GM12878 (cell line): ENCODE data around the gene FBXW8. TPM values are rescaled to one million over a fixed set of nuclear protein-coding genes. Genes with fewer than 3 reads are reported as not detected.

Experiments
- ATAC-seq: fragments of 200-7000 bp; cut with Tn5 transposase; 3 replicates; pipeline ENCODE4 v1.9.1; 2020; ENCODE audit warnings: mild to moderate bottlenecking, moderate library complexity
- BruUV-seq: library from RNA; stranded (reverse); fragments of 400-500 nt; replicated peaks from 2 replicates; lab custom pipeline; 2021; lab: Mats Ljungman, UMichigan
- CTCF ChIA-PET: fragments of 300-600 bp; sonication (Branson Sonifier 250); formaldehyde crosslinking; extraction: SDS; loops from one replicate; lab custom pipeline; 2021; ENCODE audit warnings: inconsistent platforms; lab: Yijun Ruan, JAX
- POLR2A ChIA-PET: fragments of 350-600 bp; formaldehyde crosslinking; extraction: SDS; loops from one replicate; lab custom pipeline; 2021; ENCODE audit warnings: inconsistent platforms; lab: Charles Lee
- RAD21 ChIA-PET: fragments of 300-600 bp; sonication (Branson Sonifier 250); formaldehyde crosslinking; loops from one replicate; lab custom pipeline; 2023; ENCODE audit warnings: antibody characterized with exemption; ENCODE audit not compliant: unreplicated experiment; lab: Charles Lee
- SMC1A ChIA-PET: fragments of 300-600 bp; sonication (Branson Sonifier 250); formaldehyde crosslinking; loops from one replicate; lab custom pipeline; 2023; ENCODE audit not compliant: unreplicated experiment, uncharacterized antibody; lab: Charles Lee
- DNase-seq: peaks from one replicate; pipeline ENCODE4 v3.0.0-alpha.2; 2011; ENCODE audit warnings: low read depth, low spot score
- FAIRE-seq: peaks from 3 replicates; lab custom pipeline; 2011; peaks lifted over from hg19 to GRCh38; lab: Jason Lieb, UNC
- H2AFZ ChIP-seq: 2 replicates; pipeline ENCODE4 v1.6.0; 2011; ENCODE audit warnings: low read depth, low read length, control low read depth; ENCODE audit not compliant: control insufficient read depth
- H3K27ac ChIP-seq: 2 replicates; pipeline ENCODE4 v1.5.1; 2011; ENCODE audit warnings: control low read depth; ENCODE audit not compliant: control insufficient read depth, insufficient read depth
- H3K27me3 ChIP-seq, 2 experiments: replicated peaks in 1 of 2; 2 replicates each; pipeline versions ENCODE4 v1.6.0 to v1.6.1; 2011; ENCODE audit warnings: low read length in 1 of 2; ENCODE audit not compliant: control insufficient read depth in 2 of 2, insufficient read depth in 2 of 2
- H3K36me3 ChIP-seq, 2 experiments: 2 replicates each; pipeline ENCODE4 v1.5.1; 2011; ENCODE audit warnings: low read length in 1 of 2; ENCODE audit not compliant: control insufficient read depth in 2 of 2, insufficient read depth in 2 of 2
- H3K4me1 ChIP-seq: 2 replicates; pipeline ENCODE4 v1.6.1; 2011; ENCODE audit warnings: mild to moderate bottlenecking, low read length, moderate library complexity, mixed read lengths; ENCODE audit not compliant: control insufficient read depth, insufficient read depth
- H3K4me2 ChIP-seq: 2 replicates; pipeline ENCODE4 v1.6.0; 2011; ENCODE audit warnings: control low read depth; ENCODE audit not compliant: control insufficient read depth, insufficient read depth
- H3K4me3 ChIP-seq: fragments of 200-600 bp; sonication (generic); 2 replicates; pipeline ENCODE4 v1.5.1; 2016
- H3K79me2 ChIP-seq: 2 replicates; pipeline ENCODE4 v1.6.0; 2011; ENCODE audit warnings: low read length; ENCODE audit not compliant: control insufficient read depth, insufficient read depth
- H3K9ac ChIP-seq: 2 replicates; pipeline ENCODE4 v1.8.0; 2011; ENCODE audit warnings: low read length, control low read depth, mixed read lengths; ENCODE audit not compliant: control insufficient read depth, insufficient read depth
- H3K9me3 ChIP-seq: replicated peaks from 3 replicates; pipeline ENCODE4 v1.5.1; 2011; ENCODE audit warnings: mild to moderate bottlenecking, low read length; ENCODE audit not compliant: control insufficient read depth, insufficient read depth
- H4K20me1 ChIP-seq: 2 replicates; pipeline ENCODE4 v1.6.0; 2011; ENCODE audit not compliant: control insufficient read depth, insufficient read depth
- ASH2L ChIP-seq: fragments of 300-600, 200-600 bp; sonication (generic); IDR thresholded peaks from 2 replicates; pipeline ENCODE4 v1.6.1; 2017; ENCODE audit warnings: low read depth, mild to moderate bottlenecking, borderline replicate concordance
- CREM ChIP-seq: IDR thresholded peaks from 2 replicates; pipeline ENCODE4 v1.6.1; 2014; ENCODE audit warnings: antibody characterized with exemption, low read depth
- JUND ChIP-seq: IDR thresholded peaks from 2 replicates; pipeline ENCODE4 v1.6.1; 2012; ENCODE audit warnings: low read depth, mild to moderate bottlenecking, low read length, improper control_type of control experiment, moderate library complexity
- PKNOX1 ChIP-seq: fragments of 450-650 bp; IDR thresholded peaks from 2 replicates; pipeline ENCODE4 v1.6.1; 2016; ENCODE audit warnings: mild to moderate bottlenecking
- STAT1 ChIP-seq: fragments of 450-650 bp; conservative IDR thresholded peaks from 2 replicates; pipeline ENCODE4 v1.6.1; 2014; ENCODE audit warnings: antibody characterized with exemption, mild to moderate bottlenecking
- WGBS: methylation state at CpG from one replicate; pipeline ENCODE4 v1.1.6; 2016; ENCODE audit warnings: low lambda C conversion rate; ENCODE audit not compliant: insufficient replicate concordance, insufficient coverage; ENCODE audit errors: missing lambda C conversion rate; 5-methylcytosine and 5-hydroxymethylcytosine counted together
- in situ Hi-C: fragments of 300-500 bp; cut with MboI; formaldehyde crosslinking; loops from 9 replicates; pipeline ENCODE4 v1.14.3; 2018; ENCODE audit warnings: mixed read lengths
- intact Hi-C: fragments of 100-400 bp; cut with micrococcal nuclease; formaldehyde crosslinking; loops from one replicate; pipeline ENCODE4 v1.14.2; 2022; ENCODE audit not compliant: unreplicated experiment
- polyA plus RNA-seq, 11 experiments: library from polyadenylated mRNA; depleted of rRNA in 4 of 11; unstranded in 6 of 11; stranded (reverse) in 5 of 11; fragments of >200 nt; fragmentation: Nextera tagmentation in 4 of 11; fragmentation: Illumina TruSeq in 1 of 11; extraction: Ambion mirVana in 4 of 11; extraction: Trizol in 1 of 11; gene quantifications; 1 replicate in 1 of 11; 2 replicates in 10 of 11; pipeline versions ENCODE4 v1.2.1 to v1.2.3, GENCODE V29; 2011 to 2016; ENCODE audit warnings: inconsistent platforms in 2 of 11, missing spikeins in 2 of 11, low read depth in 1 of 11
- total RNA-seq, 4 experiments: library from RNA; depleted of rRNA in 3 of 4; stranded (reverse); fragments of >200 nt in 3 of 4; fragmentation: Illumina TruSeq in 1 of 4; extraction: Trizol in 1 of 4; gene quantifications; 2 replicates each; pipeline versions ENCODE4 v1.2.1 to v1.2.3, GENCODE V29; 2013 to 2021
- TF ChIP-seq, protein P1 (sequence below): fragments of 450-650 bp; IDR thresholded peaks from 2 replicates; pipeline ENCODE4 v1.6.1; 2017; ENCODE audit warnings: mild to moderate bottlenecking, moderate library complexity
- TF ChIP-seq, protein P2 (sequence below): fragments of 150-350 bp; IDR thresholded peaks from 2 replicates; pipeline ENCODE4 v1.6.1; 2014; ENCODE audit warnings: mild to moderate bottlenecking, low read depth, low read length
- TF ChIP-seq, protein P3 (sequence below): IDR thresholded peaks from 2 replicates; pipeline ENCODE4 v1.6.1; 2011; ENCODE audit warnings: low read depth, mild to moderate bottlenecking, low read length, moderate library complexity, borderline replicate concordance; ENCODE audit errors: extremely low read depth

The FBXW8 gene
- total and polyA plus RNA-seq, 10 of the 15 experiments (the other 5 are each of a cell fraction or from before 2014, with no cell fraction given) = 0.49 to 7.5 (median 4.4) TPM

DNA sequence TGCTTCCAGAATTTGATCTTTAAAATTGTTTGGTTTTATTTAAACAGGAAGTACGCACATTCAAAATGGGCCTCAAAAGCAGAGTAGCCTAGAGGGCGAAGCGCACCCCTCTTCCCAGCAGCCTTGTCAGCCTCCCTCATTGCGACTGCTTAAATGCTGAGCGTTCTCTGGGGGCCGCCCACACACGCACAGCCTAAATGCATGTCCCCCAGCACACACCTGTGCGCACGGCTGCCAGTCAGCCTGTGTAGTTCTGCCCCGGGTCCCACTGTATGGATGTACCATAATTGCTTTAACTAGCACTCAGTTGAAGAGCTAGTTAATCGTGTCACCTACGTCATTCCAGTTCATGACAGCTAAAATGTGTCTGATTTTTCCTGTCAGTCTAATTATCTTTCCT, 109.1 kb downstream of the FBXW8 start:
- Histone ChIP-seq H3K9ac (no peak overlapping the region), H3K4me3 (no peak overlapping the region), H3K36me3 (peaks cover 0 to 7% of the 10 kb centered on the region in 2 experiments; a peak in 2 of 4 replicates), H4K20me1 (no peaks in the 10 kb centered on the region; the same call in 1 of the 2 replicates), H2AFZ (no peak overlapping the region), H3K27ac (no peak overlapping the region), H3K9me3 (no peaks in the 10 kb centered on the region), H3K4me2 (no peak overlapping the region)
- DNase-seq = no peak
- FAIRE-seq = no peak
- BruUV-seq = no TSS peak
- TF ChIP-seq STAT1 (no peak), CREM (no peak), JUND (no peak), PKNOX1 (no peak), ASH2L (no peak)
- TF ChIP-seq, protein P1, sequence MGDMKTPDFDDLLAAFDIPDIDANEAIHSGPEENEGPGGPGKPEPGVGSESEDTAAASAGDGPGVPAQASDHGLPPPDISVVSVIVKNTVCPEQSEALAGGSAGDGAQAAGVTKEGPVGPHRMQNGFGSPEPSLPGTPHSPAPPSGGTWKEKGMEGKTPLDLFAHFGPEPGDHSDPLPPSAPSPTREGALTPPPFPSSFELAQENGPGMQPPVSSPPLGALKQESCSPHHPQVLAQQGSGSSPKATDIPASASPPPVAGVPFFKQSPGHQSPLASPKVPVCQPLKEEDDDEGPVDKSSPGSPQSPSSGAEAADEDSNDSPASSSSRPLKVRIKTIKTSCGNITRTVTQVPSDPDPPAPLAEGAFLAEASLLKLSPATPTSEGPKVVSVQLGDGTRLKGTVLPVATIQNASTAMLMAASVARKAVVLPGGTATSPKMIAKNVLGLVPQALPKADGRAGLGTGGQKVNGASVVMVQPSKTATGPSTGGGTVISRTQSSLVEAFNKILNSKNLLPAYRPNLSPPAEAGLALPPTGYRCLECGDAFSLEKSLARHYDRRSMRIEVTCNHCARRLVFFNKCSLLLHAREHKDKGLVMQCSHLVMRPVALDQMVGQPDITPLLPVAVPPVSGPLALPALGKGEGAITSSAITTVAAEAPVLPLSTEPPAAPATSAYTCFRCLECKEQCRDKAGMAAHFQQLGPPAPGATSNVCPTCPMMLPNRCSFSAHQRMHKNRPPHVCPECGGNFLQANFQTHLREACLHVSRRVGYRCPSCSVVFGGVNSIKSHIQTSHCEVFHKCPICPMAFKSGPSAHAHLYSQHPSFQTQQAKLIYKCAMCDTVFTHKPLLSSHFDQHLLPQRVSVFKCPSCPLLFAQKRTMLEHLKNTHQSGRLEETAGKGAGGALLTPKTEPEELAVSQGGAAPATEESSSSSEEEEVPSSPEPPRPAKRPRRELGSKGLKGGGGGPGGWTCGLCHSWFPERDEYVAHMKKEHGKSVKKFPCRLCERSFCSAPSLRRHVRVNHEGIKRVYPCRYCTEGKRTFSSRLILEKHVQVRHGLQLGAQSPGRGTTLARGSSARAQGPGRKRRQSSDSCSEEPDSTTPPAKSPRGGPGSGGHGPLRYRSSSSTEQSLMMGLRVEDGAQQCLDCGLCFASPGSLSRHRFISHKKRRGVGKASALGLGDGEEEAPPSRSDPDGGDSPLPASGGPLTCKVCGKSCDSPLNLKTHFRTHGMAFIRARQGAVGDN = no peak
- TF ChIP-seq, protein P2, sequence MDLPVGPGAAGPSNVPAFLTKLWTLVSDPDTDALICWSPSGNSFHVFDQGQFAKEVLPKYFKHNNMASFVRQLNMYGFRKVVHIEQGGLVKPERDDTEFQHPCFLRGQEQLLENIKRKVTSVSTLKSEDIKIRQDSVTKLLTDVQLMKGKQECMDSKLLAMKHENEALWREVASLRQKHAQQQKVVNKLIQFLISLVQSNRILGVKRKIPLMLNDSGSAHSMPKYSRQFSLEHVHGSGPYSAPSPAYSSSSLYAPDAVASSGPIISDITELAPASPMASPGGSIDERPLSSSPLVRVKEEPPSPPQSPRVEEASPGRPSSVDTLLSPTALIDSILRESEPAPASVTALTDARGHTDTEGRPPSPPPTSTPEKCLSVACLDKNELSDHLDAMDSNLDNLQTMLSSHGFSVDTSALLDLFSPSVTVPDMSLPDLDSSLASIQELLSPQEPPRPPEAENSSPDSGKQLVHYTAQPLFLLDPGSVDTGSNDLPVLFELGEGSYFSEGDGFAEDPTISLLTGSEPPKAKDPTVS = no peak
- TF ChIP-seq, protein P3, sequence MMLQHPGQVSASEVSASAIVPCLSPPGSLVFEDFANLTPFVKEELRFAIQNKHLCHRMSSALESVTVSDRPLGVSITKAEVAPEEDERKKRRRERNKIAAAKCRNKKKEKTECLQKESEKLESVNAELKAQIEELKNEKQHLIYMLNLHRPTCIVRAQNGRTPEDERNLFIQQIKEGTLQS = no peak
- TF ChIP-seq, all 136 proteins: peak for 0
- H3K79me2 ChIP-seq = no peaks in the 10 kb centered on the region
- no peak for ATAC-seq
- POLR2A ChIA-PET = no interaction called here
- CTCF ChIA-PET = interaction anchor here (1.0 to 1.6 kb wide), 2 partner anchors 9 to 318 kb away, joined by 3 to 5 read pairs; no protein-coding TSS in a partner anchor
- H3K27me3 ChIP-seq = no peaks in the 10 kb centered on the region
- WGBS = 93% methylated on average over 12 of the region's 12 CpGs
- RAD21 ChIA-PET = no interaction called here
- intact Hi-C loops (no loop called here), in situ Hi-C loops (no loop called here)
- SMC1A ChIA-PET = interaction anchor here (1.6 kb wide), 2 partner anchors 29 to 100 kb away, joined by 4 to 5 read pairs; no protein-coding TSS in a partner anchor
- no peaks in the 10 kb centered on the region for H3K4me1 ChIP-seq
